ENCODE data around the gene PUS7L. TPM values are rescaled to one million over a fixed set of nuclear protein-coding genes. Genes with fewer than 3 reads are reported as not detected.
"Not testable (repeated sequence)": the region's sequence is repeated elsewhere in the genome, so short reads cannot be mapped to it uniquely, and the experiment has no call there.

PUS7L gene
- total and polyA plus RNA-seq, 3 experiments from 2014 or later, result 17.8 to 26.3 (median 21.4) TPM

DNA sequence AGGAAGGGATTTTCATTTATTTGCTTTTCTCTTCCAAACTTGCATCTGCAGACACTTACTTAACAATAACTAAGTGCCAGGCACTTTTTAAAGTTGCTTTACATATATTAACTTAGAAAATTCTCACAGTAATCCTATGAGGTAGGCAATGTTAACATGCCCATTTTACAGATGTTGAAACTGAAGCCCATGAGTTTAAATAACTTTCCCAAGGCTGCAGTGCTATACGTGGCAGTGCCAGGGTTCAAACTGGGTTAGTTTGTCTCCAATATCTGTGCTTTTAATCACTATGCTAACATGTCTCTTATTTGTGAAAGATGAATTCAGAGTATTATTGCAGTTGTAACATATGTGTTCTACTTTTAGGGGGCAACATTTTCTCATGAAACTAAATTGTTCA, 29.9 kb downstream of the PUS7L start:
- Histone ChIP-seq H3K36me3 (ENCODE audit: insufficient read depth, low read length) (no peaks in the 10 kb centered on the region), H3K4me3 (ENCODE audit: low read length) (no peak overlapping the region), H3K27me3 (ENCODE audit: insufficient read depth, low read length, poor library complexity, severe bottlenecking) (no peaks in the 10 kb centered on the region), H3K27ac (ENCODE audit: low read depth, low read length) (no peak overlapping the region), H3K9me3 (ENCODE audit: low read length) (no peaks in the 10 kb centered on the region), H3K4me1 (ENCODE audit: insufficient read depth, low read length) (no peaks in the 10 kb centered on the region)
- no peak overlapping the region for H3K27ac Mint-ChIP-seq
- DNase-seq, result no peak
- H3K27me3 Mint-ChIP-seq, result no peaks in the 10 kb centered on the region
- CTCF ChIA-PET, result no interaction called here
- H3K4me1 Mint-ChIP-seq, result peaks cover 0 to 6% (median 0%) of the 10 kb centered on the region in 3 donors
- H3K9me3 Mint-ChIP-seq, result no peaks in the 10 kb centered on the region
- POLR2A ChIA-PET, result no interaction called here
- no peak overlapping the region for H3K4me3 Mint-ChIP-seq
- H3K36me3 Mint-ChIP-seq, result peaks cover 0 to 41% (median 20%) of the 10 kb centered on the region in 3 donors

DNA sequence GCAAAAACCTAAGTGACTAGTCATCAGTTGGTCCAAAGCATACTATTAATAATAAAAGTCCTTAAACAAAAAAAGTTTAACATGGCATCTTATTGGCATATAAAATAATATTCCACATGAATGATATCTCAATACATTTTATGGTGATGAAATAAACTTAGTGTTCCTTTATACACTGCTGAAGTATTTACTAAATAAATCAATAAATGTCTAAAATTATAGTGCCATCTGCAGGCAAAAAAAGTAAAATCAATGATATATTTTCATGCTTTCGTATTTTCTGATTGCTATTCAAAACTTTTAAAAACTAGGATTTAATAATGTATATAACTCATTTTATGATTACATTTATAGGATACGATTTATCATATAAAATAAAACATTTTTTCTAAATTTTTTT, 30.5 kb downstream of the PUS7L start:
- CTCF ChIA-PET, result no interaction called here

DNA sequence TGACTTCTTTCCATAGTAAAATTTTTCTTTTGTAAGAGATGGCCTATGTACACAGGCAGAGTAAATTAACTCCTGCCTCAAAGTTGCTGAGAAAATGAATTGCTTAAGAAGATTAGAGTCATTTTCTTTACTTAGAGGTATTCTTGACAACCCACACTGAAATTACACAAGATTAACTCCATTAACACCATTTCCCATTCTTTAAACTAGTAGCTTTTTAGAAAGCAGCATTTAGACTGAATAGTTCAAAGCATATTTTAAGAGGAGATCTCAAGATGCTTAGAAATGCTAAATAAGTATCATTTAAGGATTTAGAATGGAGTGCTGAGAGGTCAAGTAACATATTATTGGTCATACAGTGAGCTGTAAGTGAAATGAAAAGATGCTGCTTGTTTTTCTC, 35.5 kb downstream of the PUS7L start:
- Histone ChIP-seq H3K4me1 (ENCODE audit: insufficient read depth, low read length) (no peaks in the 10 kb centered on the region), H3K36me3 (ENCODE audit: insufficient read depth, low read length) (no peaks in the 10 kb centered on the region), H3K4me3 (ENCODE audit: low read length) (no peak overlapping the region), H3K9me3 (ENCODE audit: low read length) (no peaks in the 10 kb centered on the region), H3K27ac (ENCODE audit: low read depth, low read length) (no peak overlapping the region), H3K27me3 (ENCODE audit: insufficient read depth, low read length, poor library complexity, severe bottlenecking) (no peaks in the 10 kb centered on the region)
- H3K27me3 Mint-ChIP-seq, result no peaks in the 10 kb centered on the region
- no peaks in the 10 kb centered on the region for H3K4me1 Mint-ChIP-seq
- no peak for DNase-seq
- ChIA-PET CTCF (no interaction called here), POLR2A (no interaction called here)
- H3K36me3 Mint-ChIP-seq, result peaks cover 0 to 16% (median 12%) of the 10 kb centered on the region in 3 donors
- no peaks in the 10 kb centered on the region for H3K9me3 Mint-ChIP-seq
- no peak overlapping the region for H3K4me3 Mint-ChIP-seq
- no peak overlapping the region for H3K27ac Mint-ChIP-seq

More for the DNA sequence above, 30.5 kb downstream of the PUS7L start:
- POLR2A ChIA-PET, result no interaction called here
- no peak for DNase-seq
- Histone ChIP-seq H3K36me3 (ENCODE audit: insufficient read depth, low read length) (no peaks in the 10 kb centered on the region), H3K27me3 (ENCODE audit: insufficient read depth, low read length, poor library complexity, severe bottlenecking) (no peaks in the 10 kb centered on the region), H3K4me1 (ENCODE audit: insufficient read depth, low read length) (no peaks in the 10 kb centered on the region), H3K4me3 (ENCODE audit: low read length) (no peak overlapping the region), H3K9me3 (ENCODE audit: low read length) (no peaks in the 10 kb centered on the region), H3K27ac (ENCODE audit: low read depth, low read length) (no peak overlapping the region)
- peaks cover 0 to 6% (median 0%) of the 10 kb centered on the region in 3 donors for H3K4me1 Mint-ChIP-seq
- no peak overlapping the region for H3K4me3 Mint-ChIP-seq
- no peaks in the 10 kb centered on the region for H3K9me3 Mint-ChIP-seq
- H3K27ac Mint-ChIP-seq, result no peak overlapping the region
- peaks cover 0 to 40% (median 21%) of the 10 kb centered on the region in 3 donors for H3K36me3 Mint-ChIP-seq
- no peaks in the 10 kb centered on the region for H3K27me3 Mint-ChIP-seq

DNA sequence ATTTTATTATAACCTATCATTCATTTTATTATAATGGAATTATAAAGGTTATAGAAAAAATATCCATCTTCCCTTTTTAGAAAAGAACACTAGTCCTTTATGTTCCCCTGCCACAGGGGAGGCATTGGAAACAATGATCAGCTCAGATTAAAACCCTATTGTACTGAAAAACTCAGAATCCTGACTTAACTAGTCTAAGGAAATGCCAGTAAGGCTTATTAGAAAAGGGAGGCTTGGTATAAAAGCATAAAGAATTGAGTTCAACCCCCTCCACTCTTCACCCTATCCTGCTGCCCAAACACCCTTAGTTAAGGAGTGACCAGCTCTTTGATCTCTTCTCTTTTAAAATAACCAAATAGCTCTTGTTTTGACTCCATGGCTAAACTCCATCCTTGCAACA, 36.0 kb downstream of the PUS7L start:
- DNase-seq, result no peak
- POLR2A ChIA-PET, result no interaction called here
- Histone ChIP-seq H3K27ac (ENCODE audit: low read depth, low read length) (no peak overlapping the region), H3K4me1 (ENCODE audit: insufficient read depth, low read length) (no peaks in the 10 kb centered on the region), H3K4me3 (ENCODE audit: low read length) (no peak overlapping the region), H3K9me3 (ENCODE audit: low read length) (no peaks in the 10 kb centered on the region), H3K36me3 (ENCODE audit: insufficient read depth, low read length) (no peaks in the 10 kb centered on the region), H3K27me3 (ENCODE audit: insufficient read depth, low read length, poor library complexity, severe bottlenecking) (no peaks in the 10 kb centered on the region)
- CTCF ChIA-PET, result no interaction called here
- H3K4me1 Mint-ChIP-seq, result no peaks in the 10 kb centered on the region
- peaks cover 0 to 16% (median 12%) of the 10 kb centered on the region in 3 donors for H3K36me3 Mint-ChIP-seq
- no peaks in the 10 kb centered on the region for H3K27me3 Mint-ChIP-seq
- no peak overlapping the region for H3K27ac Mint-ChIP-seq
- H3K9me3 Mint-ChIP-seq, result no peaks in the 10 kb centered on the region
- H3K4me3 Mint-ChIP-seq, result no peak overlapping the region

GRCh38 chr12:43711348-43711747, 47.2 kb downstream of the PUS7L start:
- Histone ChIP-seq H3K4me1 (ENCODE audit: insufficient read depth, low read length) (no peaks in the 10 kb centered on the region), H3K36me3 (ENCODE audit: insufficient read depth, low read length) (no peaks in the 10 kb centered on the region), H3K4me3 (ENCODE audit: low read length) (no peak overlapping the region), H3K27ac (ENCODE audit: low read depth, low read length) (no peak overlapping the region), H3K27me3 (ENCODE audit: insufficient read depth, low read length, poor library complexity, severe bottlenecking) (no peaks in the 10 kb centered on the region), H3K9me3 (ENCODE audit: low read length) (peaks cover 5% of the 10 kb centered on the region)
- no peaks in the 10 kb centered on the region for H3K4me1 Mint-ChIP-seq
- peaks cover 8 to 22% (median 13%) of the 10 kb centered on the region in 5 donors for H3K9me3 Mint-ChIP-seq
- no peak for DNase-seq
- H3K27me3 Mint-ChIP-seq, result peaks cover 21 to 60% of the 10 kb centered on the region in 2 donors
- ChIA-PET POLR2A (no interaction called here), CTCF (no interaction called here)
- H3K36me3 Mint-ChIP-seq, result peaks cover 0 to 20% (median 0%) of the 10 kb centered on the region in 3 donors
- no peak overlapping the region for H3K4me3 Mint-ChIP-seq
- H3K27ac Mint-ChIP-seq, result no peak overlapping the region

DNA sequence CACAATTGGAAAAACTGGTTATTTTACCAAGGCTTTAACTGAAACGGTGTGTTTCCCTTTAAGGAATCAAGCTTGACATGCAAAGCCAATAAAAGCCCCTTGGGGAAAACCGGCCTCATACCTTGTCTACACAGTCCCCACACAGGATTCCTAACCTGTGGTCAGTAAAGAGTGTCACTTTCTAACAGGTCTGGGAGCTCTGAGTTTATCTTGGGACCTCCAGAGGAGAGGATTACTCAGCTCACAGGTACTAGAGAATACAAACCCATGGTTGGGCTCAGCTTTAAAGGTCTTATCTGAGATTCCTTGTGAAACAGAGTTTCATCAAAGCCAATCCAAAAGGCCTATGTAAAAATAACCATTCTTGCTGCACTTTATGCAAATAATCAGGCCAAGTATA, 54.8 kb downstream of the PUS7L start:
- DNase-seq, H3K27me3 Mint-ChIP-seq, CTCF ChIA-PET: not testable (repeated sequence)

GRCh38 chr12:43701194-43701593, 57.4 kb downstream of the PUS7L start:
- H3K36me3 Mint-ChIP-seq; DNase-seq; H3K9me3 Mint-ChIP-seq; H3K27me3 Mint-ChIP-seq; H3K36me3 ChIP-seq (ENCODE audit: insufficient read depth, low read length); POLR2A ChIA-PET; H3K9me3 ChIP-seq (ENCODE audit: low read length); CTCF ChIA-PET; H3K27ac ChIP-seq (ENCODE audit: low read depth, low read length); H3K27me3 ChIP-seq (ENCODE audit: insufficient read depth, low read length, poor library complexity, severe bottlenecking); H3K4me3 ChIP-seq (ENCODE audit: low read length); H3K4me1 ChIP-seq (ENCODE audit: insufficient read depth, low read length): not testable (repeated sequence)
- H3K27ac Mint-ChIP-seq, result peak overlapping the region in 1 of 8 donors; percentile 20
- peak overlapping the region in 3 of 7 donors; percentile 1 to 54 (median 33) for H3K4me3 Mint-ChIP-seq
- peaks cover 15 to 16% (median 15%) of the 10 kb centered on the region in 3 donors for H3K4me1 Mint-ChIP-seq

More for the DNA sequence above, 54.8 kb downstream of the PUS7L start:
- H3K4me1 ChIP-seq (ENCODE audit: insufficient read depth, low read length); H3K27me3 ChIP-seq (ENCODE audit: insufficient read depth, low read length, poor library complexity, severe bottlenecking); H3K9me3 ChIP-seq (ENCODE audit: low read length); POLR2A ChIA-PET; H3K36me3 ChIP-seq (ENCODE audit: insufficient read depth, low read length); H3K4me3 Mint-ChIP-seq; H3K27ac ChIP-seq (ENCODE audit: low read depth, low read length); H3K27ac Mint-ChIP-seq; H3K4me3 ChIP-seq (ENCODE audit: low read length): not testable (repeated sequence)
- Mint-ChIP-seq H3K9me3 (peaks cover 6 to 23% (median 9%) of the 10 kb centered on the region in 5 donors), H3K4me1 (peaks cover 15 to 16% (median 15%) of the 10 kb centered on the region in 3 donors), H3K36me3 (peaks cover 0 to 11% (median 0%) of the 10 kb centered on the region in 3 donors)

DNA sequence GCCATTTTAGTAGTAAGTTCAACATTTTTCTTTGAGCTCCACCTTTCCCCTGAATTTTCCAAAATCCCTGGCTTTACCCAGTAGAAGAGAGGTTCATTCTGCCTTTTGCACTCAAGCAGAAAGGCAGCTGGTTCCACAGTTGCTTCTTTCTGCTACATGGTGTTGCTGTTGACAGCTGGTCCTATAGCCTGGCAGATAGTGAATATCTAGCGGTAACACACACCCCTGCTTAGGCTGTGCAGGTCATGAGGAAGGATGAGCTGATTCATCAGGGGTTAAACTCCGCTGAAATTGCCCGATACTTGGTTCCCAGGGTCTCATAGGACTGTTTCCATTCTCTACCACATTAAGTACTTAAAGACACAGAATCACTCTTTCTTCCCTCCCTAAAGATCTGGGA, 62.4 kb downstream of the PUS7L start:
- no peak overlapping the region for H3K27ac ChIP-seq (ENCODE audit: low read depth, low read length)
- Mint-ChIP-seq H3K9me3 (no peaks in the 10 kb centered on the region), H3K27me3 (peaks cover 0 to 2% of the 10 kb centered on the region in 2 donors), H3K4me3 (no peak overlapping the region), H3K27ac (no peak overlapping the region), H3K36me3 (no peaks in the 10 kb centered on the region), H3K4me1 (peaks cover 3 to 14% (median 4%) of the 10 kb centered on the region in 3 donors)
- H3K36me3 ChIP-seq (ENCODE audit: insufficient read depth, low read length), result no peaks in the 10 kb centered on the region
- POLR2A ChIA-PET, result no interaction called here
- no peak for DNase-seq
- H3K4me1 ChIP-seq (ENCODE audit: insufficient read depth, low read length), result no peaks in the 10 kb centered on the region
- CTCF ChIA-PET, result no interaction called here
- no peak overlapping the region for H3K4me3 ChIP-seq (ENCODE audit: low read length)
- no peaks in the 10 kb centered on the region for H3K27me3 ChIP-seq (ENCODE audit: insufficient read depth, low read length, poor library complexity, severe bottlenecking)
- no peaks in the 10 kb centered on the region for H3K9me3 ChIP-seq (ENCODE audit: low read length)

DNA sequence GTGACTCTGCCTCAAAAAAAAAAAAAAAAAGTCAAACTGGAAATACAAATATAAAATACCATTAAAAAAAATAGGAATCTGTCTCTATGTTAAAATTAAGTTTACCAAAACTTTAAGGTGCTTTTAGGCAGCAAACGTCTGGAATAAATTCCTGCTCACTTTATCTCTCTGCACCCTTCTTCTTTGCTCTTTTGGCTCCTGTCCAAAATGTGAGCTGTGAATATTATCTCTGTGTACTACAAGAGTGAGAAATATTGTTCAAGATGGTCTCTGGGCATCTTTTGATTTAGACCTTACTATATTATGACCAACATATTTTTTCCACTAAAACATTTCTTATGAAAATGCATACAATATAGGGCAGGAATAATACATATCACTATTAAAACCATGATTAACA, 63.7 kb downstream of the PUS7L start:
- Histone ChIP-seq H3K27ac (ENCODE audit: low read depth, low read length) (no peak overlapping the region), H3K27me3 (ENCODE audit: insufficient read depth, low read length, poor library complexity, severe bottlenecking) (no peaks in the 10 kb centered on the region), H3K9me3 (ENCODE audit: low read length) (no peaks in the 10 kb centered on the region), H3K36me3 (ENCODE audit: insufficient read depth, low read length) (no peaks in the 10 kb centered on the region), H3K4me3 (ENCODE audit: low read length) (no peak overlapping the region), H3K4me1 (ENCODE audit: insufficient read depth, low read length) (no peaks in the 10 kb centered on the region)
- Mint-ChIP-seq H3K27ac (no peak overlapping the region), H3K36me3 (no peaks in the 10 kb centered on the region), H3K4me3 (no peak overlapping the region), H3K4me1 (peaks cover 0 to 11% (median 0%) of the 10 kb centered on the region in 3 donors), H3K9me3 (no peaks in the 10 kb centered on the region), H3K27me3 (peaks cover 1 to 2% of the 10 kb centered on the region in 2 donors)
- CTCF ChIA-PET, result no interaction called here
- POLR2A ChIA-PET, result no interaction called here
- DNase-seq, result no peak

Data from CD8-positive, alpha-beta memory T cell (primary cell).